ENCODE results near the gene EEF1G.

The EEF1G gene

DNA sequence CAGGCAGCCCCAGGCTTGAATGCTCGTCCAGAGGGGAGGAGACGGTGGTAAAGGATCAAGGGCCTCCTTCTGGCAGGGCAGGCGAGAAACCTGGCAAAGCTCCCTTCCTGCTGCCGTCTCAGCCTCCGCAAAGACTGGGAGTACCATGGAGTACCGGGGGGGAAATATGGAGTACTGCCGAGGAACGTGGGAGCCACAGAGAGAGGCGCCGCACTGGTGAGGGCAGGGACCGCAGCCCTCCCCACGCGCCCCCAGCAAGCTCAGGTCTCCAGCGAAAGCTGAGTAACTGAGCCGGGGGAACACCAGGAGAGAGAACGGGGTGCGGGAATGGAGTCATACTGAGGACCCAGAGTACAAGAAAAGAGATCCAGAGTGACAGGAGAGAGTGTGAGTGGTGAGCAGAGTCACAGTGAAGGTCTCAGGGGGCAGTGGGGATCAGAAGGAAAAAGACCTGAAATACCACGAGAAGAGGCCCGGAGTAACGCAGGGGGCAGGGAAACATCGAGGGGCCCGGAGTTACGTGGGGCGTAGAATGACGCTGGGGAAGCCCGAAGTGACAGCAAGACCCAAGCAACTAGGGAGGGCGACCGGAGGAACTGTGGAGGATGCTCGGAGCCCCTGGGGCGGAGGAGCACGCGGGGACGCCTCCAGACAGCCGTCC is 38.1 kb upstream of the EEF1G start:
- Histone ChIP-seq H3K27me3 (ENCODE audit: control insufficient read depth, insufficient read depth, low read length) (no peaks in the 10 kb centered on the region), H3K4me3 (ENCODE audit: low read length) (peak overlapping the region; percentile 74), H3K36me3 (ENCODE audit: insufficient read depth, low read length) (peaks cover 36% of the 10 kb centered on the region), H3K9ac (ENCODE audit: low read depth, low read length) (peak overlapping the region; percentile 88), H3K4me1 (ENCODE audit: control insufficient read depth, insufficient read depth, low read length) (peaks cover 30% of the 10 kb centered on the region), H3K9me3 (replicated peaks; ENCODE audit: low read length) (no peaks in the 10 kb centered on the region), H3K4me2 (ENCODE audit: low read length) (peak overlapping the region; percentile 85)

DNA sequence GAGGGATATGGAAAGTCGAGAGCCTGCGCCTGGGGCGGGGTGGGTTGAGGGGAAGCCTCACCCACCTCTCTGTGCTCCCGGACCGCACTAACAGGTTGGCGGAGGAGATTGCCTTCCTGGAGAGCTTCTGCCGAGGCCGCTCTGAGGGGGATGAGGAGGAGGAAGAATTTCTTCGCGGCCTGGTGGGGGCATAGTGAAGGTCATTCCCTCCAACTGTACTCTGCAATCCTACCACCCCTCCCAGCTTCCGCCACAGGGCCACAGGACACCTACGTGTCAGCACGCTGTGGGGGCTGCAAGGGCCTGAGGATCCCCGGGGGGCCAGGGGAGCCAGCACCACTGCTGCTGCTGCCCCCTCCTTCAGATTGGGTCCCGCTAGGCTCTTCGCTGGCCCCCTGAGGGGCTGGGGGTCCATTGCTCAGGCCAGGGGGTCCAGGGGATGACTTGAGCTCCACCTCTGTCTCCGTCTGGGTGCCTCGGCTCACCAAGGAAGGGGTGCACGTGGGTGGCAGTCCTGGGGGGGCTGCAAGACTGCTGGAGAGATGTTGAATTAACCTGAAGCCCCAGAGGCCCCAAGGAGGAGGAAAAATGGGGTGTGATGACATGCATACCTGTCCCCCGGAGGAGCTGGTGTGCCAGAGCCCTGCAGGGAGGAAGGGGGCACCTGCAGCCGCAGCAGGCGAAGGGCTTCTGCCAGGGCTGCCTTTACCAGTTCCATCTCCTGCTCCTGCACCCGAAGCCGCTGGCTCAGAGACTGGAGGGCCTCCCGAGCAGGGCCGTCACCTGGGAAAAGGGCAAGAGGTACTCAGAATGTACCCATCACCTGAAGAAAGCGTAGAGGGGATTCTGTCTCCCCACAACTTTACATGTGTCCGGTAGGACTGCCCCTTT is 37.4 kb upstream of the EEF1G start:
- peak overlapping the region; percentile 88 for H3K9ac ChIP-seq (ENCODE audit: low read depth, low read length)
- H3K4me2 ChIP-seq (ENCODE audit: low read length), result peak overlapping the region; percentile 85
- H3K9me3 ChIP-seq (replicated peaks; ENCODE audit: low read length), result no peaks in the 10 kb centered on the region
- H3K27me3 ChIP-seq (ENCODE audit: control insufficient read depth, insufficient read depth, low read length), result no peaks in the 10 kb centered on the region
- H3K36me3 ChIP-seq (ENCODE audit: insufficient read depth, low read length), result peaks cover 39% of the 10 kb centered on the region
- H3K4me3 ChIP-seq (ENCODE audit: low read length), result peak overlapping the region; percentile 74
- peaks cover 30% of the 10 kb centered on the region for H3K4me1 ChIP-seq (ENCODE audit: control insufficient read depth, insufficient read depth, low read length)

DNA sequence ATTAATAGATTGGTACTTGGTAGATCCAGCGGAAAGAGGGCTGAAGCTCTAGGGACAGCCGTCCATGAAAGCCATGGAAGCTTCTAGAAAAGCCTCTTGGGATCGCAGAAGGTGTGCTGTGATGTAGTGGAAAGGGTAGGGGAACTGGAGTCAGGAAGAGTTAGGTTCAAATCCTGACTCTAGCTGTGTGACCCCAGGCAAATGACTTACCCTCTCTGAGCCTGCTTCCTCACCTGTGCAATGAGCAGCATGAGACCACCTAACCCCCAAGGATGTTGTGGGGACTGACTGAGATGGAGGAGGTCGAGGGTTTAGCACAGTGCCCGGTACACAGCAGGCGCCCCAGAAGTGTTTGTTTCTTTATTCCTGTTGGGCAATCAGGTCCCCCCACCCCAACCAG is 36.7 kb upstream of the EEF1G start:
- no peak overlapping the region for H3K9ac ChIP-seq (ENCODE audit: low read depth, low read length)
- peaks cover 30% of the 10 kb centered on the region for H3K4me1 ChIP-seq (ENCODE audit: control insufficient read depth, insufficient read depth, low read length)

DNA sequence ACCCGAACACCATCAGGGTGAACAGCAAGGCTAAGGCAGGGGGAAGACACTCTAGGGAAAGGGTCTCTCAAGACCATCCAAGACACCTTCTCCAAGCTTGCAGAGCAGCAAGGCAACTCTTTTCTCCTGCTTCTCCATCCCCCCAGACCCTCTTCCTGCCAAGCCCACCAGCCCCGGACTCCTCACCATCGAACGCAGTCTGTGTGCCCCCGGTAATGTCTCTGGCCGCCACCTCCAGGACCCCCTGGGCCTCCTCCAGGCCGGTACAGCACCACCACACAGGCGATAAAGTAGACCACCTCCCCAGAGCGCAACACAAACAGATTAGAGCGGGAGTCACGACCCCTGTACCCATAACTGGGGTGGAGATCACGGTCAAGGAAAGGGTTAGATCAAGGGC is 35.1 kb upstream of the EEF1G start:
- Histone ChIP-seq H3K9ac (ENCODE audit: low read depth, low read length) (no peak overlapping the region), H3K4me3 (ENCODE audit: low read length) (no peak overlapping the region)

More for the DNA sequence above, 36.7 kb upstream of the EEF1G start:
- H3K36me3 ChIP-seq (ENCODE audit: insufficient read depth, low read length), result peaks cover 46% of the 10 kb centered on the region
- no peaks in the 10 kb centered on the region for H3K9me3 ChIP-seq (replicated peaks; ENCODE audit: low read length)
- H3K4me2 ChIP-seq (ENCODE audit: low read length), result no peak overlapping the region
- no peaks in the 10 kb centered on the region for H3K27me3 ChIP-seq (ENCODE audit: control insufficient read depth, insufficient read depth, low read length)
- no peak overlapping the region for H3K4me3 ChIP-seq (ENCODE audit: low read length)

DNA sequence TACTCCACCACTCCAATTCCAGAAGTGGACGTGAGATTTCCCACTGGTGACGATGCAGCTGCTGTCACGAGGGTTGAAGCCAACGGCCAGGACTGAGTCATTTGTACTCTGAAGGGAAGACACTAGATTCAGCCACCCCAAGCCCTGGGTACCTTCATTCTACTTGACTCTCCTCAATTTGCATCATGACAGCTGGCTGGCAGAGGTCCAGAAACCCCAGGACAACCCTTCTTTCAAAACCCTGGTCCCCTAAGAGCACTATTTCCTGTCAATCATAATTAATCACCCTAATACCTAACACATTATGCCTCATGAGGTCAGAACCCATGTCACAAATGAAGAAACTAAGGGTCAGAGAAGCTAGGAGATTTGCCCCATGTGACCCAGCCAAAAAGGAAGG is 34.0 kb upstream of the EEF1G start:
- H3K4me1 ChIP-seq (ENCODE audit: control insufficient read depth, insufficient read depth, low read length), result peaks cover 24% of the 10 kb centered on the region
- peaks cover 71% of the 10 kb centered on the region for H3K36me3 ChIP-seq (ENCODE audit: insufficient read depth, low read length)
- no peaks in the 10 kb centered on the region for H3K9me3 ChIP-seq (replicated peaks; ENCODE audit: low read length)
- H3K9ac ChIP-seq (ENCODE audit: low read depth, low read length), result no peak overlapping the region
- peak overlapping the region; percentile 23 for H3K4me2 ChIP-seq (ENCODE audit: low read length)
- no peak overlapping the region for H3K4me3 ChIP-seq (ENCODE audit: low read length)
- H3K27me3 ChIP-seq (ENCODE audit: control insufficient read depth, insufficient read depth, low read length), result no peaks in the 10 kb centered on the region

More for the DNA sequence above, 35.1 kb upstream of the EEF1G start:
- Histone ChIP-seq H3K9me3 (replicated peaks; ENCODE audit: low read length) (no peaks in the 10 kb centered on the region), H3K4me1 (ENCODE audit: control insufficient read depth, insufficient read depth, low read length) (peaks cover 25% of the 10 kb centered on the region), H3K27me3 (ENCODE audit: control insufficient read depth, insufficient read depth, low read length) (no peaks in the 10 kb centered on the region), H3K4me2 (ENCODE audit: low read length) (no peak overlapping the region), H3K36me3 (ENCODE audit: insufficient read depth, low read length) (peaks cover 61% of the 10 kb centered on the region)

DNA sequence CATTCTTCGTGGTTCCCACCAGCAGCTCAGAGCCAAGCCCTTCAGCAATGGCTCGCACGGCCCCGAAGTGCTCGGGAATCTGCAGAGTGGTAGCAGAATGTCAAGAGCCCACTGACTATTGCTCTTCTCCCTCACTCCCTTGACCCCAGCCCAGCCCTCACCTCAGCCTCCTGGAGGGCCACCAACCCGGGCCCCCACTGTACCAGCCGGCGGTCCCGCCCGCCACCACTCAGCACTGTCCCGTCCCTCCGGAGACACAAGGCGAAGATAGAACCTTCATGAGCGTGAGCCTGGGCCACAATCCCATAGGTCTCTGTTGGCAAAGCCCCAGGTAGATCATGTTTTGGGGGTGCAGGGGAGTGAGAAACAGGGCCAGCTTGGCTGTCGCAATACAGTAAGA is 32.2 kb upstream of the EEF1G start:
- Histone ChIP-seq H3K4me2 (ENCODE audit: low read length) (no peak overlapping the region), H3K36me3 (ENCODE audit: insufficient read depth, low read length) (peaks cover 69% of the 10 kb centered on the region), H3K9ac (ENCODE audit: low read depth, low read length) (no peak overlapping the region), H3K27me3 (ENCODE audit: control insufficient read depth, insufficient read depth, low read length) (no peaks in the 10 kb centered on the region), H3K4me3 (ENCODE audit: low read length) (no peak overlapping the region), H3K9me3 (replicated peaks; ENCODE audit: low read length) (no peaks in the 10 kb centered on the region), H3K4me1 (ENCODE audit: control insufficient read depth, insufficient read depth, low read length) (peaks cover 26% of the 10 kb centered on the region)

DNA sequence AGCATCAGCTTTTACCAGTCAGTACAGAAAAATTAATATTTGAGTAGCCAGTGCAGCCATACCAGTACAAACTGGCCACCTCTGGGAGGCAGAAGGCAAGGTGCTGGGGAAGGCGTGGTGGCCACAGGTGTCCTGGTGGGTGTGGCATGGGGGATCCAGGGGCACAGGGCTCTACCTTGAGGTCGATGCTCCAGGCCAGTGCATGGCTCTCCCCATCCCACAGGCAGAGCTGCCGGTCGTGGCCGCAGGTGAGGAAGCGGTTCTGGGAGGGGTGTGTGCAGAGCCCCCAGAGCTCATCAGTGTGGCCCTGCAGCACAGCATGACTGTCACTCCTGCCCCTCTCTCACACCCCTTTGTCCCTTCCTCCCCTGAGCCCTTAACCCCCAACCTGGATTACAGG is 31.8 kb upstream of the EEF1G start:
- H3K27me3 ChIP-seq (ENCODE audit: control insufficient read depth, insufficient read depth, low read length), result no peaks in the 10 kb centered on the region
- peaks cover 64% of the 10 kb centered on the region for H3K36me3 ChIP-seq (ENCODE audit: insufficient read depth, low read length)
- H3K9ac ChIP-seq (ENCODE audit: low read depth, low read length), result no peak overlapping the region
- no peak overlapping the region for H3K4me2 ChIP-seq (ENCODE audit: low read length)
- H3K9me3 ChIP-seq (replicated peaks; ENCODE audit: low read length), result no peaks in the 10 kb centered on the region
- H3K4me1 ChIP-seq (ENCODE audit: control insufficient read depth, insufficient read depth, low read length), result peaks cover 24% of the 10 kb centered on the region
- no peak overlapping the region for H3K4me3 ChIP-seq (ENCODE audit: low read length)

DNA sequence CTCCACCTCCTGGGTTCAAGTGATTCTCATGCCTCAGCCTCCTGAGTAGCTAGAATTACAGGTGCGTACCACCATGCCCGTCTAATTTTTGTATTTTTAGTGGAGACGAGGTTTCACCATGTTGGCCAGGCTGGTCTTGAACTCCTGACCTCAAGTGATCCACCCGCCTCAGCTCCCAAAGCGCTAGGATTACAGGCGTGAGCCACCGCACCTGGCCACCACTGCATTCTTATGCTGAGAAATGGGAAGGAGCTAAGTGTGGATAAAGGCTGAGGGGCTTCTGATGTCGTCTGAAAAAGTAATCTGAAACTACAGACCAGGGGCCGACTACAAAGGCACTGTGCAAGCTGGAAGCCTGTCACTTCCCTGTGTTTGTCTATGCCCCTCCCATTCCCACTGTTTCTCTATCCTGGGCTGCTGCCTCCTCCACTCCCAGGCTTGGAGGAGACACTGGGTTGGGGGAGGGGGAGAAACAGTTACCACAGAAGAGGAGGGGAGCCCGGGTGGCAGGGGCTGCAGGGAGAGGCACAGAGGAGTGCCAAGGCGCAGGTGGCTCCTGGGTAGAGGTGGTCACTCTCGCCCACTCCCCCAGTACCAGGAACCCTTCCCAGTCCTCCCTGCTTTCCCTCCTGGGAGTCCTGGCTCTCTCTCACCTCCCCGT is 30.9 kb upstream of the EEF1G start:
- Histone ChIP-seq H3K4me2 (ENCODE audit: low read length) (no peak overlapping the region), H3K9me3 (replicated peaks; ENCODE audit: low read length) (no peaks in the 10 kb centered on the region), H3K4me1 (ENCODE audit: control insufficient read depth, insufficient read depth, low read length) (peaks cover 30% of the 10 kb centered on the region), H3K36me3 (ENCODE audit: insufficient read depth, low read length) (peaks cover 64% of the 10 kb centered on the region), H3K9ac (ENCODE audit: low read depth, low read length) (no peak overlapping the region), H3K27me3 (ENCODE audit: control insufficient read depth, insufficient read depth, low read length) (no peaks in the 10 kb centered on the region), H3K4me3 (ENCODE audit: low read length) (no peak overlapping the region)

DNA sequence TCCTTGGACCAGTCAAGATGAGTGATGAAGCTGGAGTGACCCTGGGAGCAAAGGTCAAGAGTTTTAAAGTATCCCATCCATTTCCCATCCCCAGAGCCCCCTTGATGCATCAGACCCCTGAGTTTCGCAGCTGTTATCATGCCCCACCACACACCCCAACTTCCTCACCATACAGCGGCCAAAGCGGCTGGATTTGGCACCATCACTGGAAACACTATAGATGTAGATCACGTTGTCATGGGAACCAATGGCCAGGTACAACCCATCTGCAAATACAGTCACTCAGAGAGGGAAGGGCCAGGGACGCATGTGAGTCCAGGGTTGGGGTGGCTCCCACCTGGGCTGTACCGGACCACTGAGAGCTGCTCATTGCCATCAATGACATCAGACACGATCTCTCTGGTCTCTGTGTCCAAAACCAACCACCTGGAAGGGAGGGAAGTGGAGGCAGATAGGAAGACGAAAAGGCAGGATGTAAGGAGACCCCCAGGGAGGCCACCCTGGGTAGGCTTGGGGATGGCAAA is 30.1 kb upstream of the EEF1G start:
- H3K36me3 ChIP-seq (ENCODE audit: insufficient read depth, low read length), result peaks cover 60% of the 10 kb centered on the region
- H3K27me3 ChIP-seq (ENCODE audit: control insufficient read depth, insufficient read depth, low read length), result no peaks in the 10 kb centered on the region
- H3K4me3 ChIP-seq (ENCODE audit: low read length), result no peak overlapping the region
- no peak overlapping the region for H3K4me2 ChIP-seq (ENCODE audit: low read length)
- no peaks in the 10 kb centered on the region for H3K9me3 ChIP-seq (replicated peaks; ENCODE audit: low read length)
- no peak overlapping the region for H3K9ac ChIP-seq (ENCODE audit: low read depth, low read length)
- H3K4me1 ChIP-seq (ENCODE audit: control insufficient read depth, insufficient read depth, low read length), result peaks cover 36% of the 10 kb centered on the region

DNA sequence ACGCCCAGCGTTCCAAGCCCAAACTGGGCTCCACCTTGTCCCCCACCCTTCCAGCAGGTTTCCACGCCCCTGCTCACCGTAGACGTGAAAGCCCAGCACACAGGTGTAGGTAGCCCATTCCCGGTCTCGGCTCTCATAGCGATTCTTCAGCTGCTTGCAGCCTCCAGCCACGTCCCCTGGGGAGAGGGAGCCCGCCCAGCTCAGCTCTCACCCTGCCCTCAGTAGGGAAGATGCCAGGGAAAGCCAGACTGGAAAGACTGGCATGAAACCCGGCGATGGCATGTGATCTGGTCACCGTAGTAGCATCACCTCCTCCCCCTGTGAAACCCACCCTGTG is 29.3 kb upstream of the EEF1G start:
- Histone ChIP-seq H3K4me3 (ENCODE audit: low read length) (peak overlapping the region; percentile 68), H3K4me1 (ENCODE audit: control insufficient read depth, insufficient read depth, low read length) (peaks cover 38% of the 10 kb centered on the region), H3K9ac (ENCODE audit: low read depth, low read length) (peak overlapping the region; percentile 99)

More for the DNA sequence above, 29.3 kb upstream of the EEF1G start:
- H3K4me2 ChIP-seq (ENCODE audit: low read length), result peak overlapping the region; percentile 85
- no peaks in the 10 kb centered on the region for H3K9me3 ChIP-seq (replicated peaks; ENCODE audit: low read length)
- H3K27me3 ChIP-seq (ENCODE audit: control insufficient read depth, insufficient read depth, low read length), result no peaks in the 10 kb centered on the region
- peaks cover 61% of the 10 kb centered on the region for H3K36me3 ChIP-seq (ENCODE audit: insufficient read depth, low read length)
